GM12801 (cell line): ENCODE data around the gene POLR2J.

Experiments used
- TF ChIP-seq, protein P1 (sequence below): IDR thresholded peaks from one replicate; pipeline ENCODE4 v1.5.1; 2011; ENCODE audit warnings: control low read depth; ENCODE audit not compliant: insufficient read length; ENCODE audit errors: extremely low read depth

Gene POLR2J

DNA sequence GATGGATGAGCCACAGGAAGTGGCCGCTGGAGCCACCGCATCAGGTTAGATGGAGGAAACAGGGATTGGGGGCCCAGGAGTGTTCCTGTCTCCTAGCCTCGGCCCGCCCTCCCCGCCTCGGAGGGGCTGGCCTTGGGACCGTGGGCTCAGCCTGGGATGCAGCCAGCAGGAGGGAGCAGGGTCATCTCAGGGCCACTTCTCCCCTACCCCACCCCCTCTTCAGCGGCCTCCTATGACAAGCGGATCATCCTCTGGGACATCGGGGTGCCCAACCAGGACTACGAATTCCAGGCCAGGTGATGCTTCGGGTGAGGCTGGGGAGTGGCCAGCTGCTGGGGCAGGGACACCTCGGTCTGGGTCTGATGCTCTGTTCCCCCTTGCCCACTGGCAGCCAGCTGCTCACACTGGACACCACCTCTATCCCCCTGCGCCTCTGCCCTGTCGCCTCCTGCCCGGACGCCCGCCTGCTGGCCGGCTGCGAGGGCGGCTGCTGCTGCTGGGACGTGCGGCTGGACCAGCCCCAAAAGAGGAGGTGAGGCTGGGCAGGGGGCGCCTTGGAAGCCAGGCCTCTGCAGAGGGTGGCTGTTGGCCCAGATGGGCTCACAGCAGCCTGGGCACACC is 9.3 kb downstream of the POLR2J start:
- TF ChIP-seq, protein P1, sequence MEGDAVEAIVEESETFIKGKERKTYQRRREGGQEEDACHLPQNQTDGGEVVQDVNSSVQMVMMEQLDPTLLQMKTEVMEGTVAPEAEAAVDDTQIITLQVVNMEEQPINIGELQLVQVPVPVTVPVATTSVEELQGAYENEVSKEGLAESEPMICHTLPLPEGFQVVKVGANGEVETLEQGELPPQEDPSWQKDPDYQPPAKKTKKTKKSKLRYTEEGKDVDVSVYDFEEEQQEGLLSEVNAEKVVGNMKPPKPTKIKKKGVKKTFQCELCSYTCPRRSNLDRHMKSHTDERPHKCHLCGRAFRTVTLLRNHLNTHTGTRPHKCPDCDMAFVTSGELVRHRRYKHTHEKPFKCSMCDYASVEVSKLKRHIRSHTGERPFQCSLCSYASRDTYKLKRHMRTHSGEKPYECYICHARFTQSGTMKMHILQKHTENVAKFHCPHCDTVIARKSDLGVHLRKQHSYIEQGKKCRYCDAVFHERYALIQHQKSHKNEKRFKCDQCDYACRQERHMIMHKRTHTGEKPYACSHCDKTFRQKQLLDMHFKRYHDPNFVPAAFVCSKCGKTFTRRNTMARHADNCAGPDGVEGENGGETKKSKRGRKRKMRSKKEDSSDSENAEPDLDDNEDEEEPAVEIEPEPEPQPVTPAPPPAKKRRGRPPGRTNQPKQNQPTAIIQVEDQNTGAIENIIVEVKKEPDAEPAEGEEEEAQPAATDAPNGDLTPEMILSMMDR, result no peak

GRCh38 chr7:102468478-102469350 is 10.0 kb downstream of the POLR2J start:
- TF ChIP-seq, protein P1, result no peak

- TF ChIP-seq, protein P1, result no peak
Observed at GRCh38 chr7:102467581-102468477, 10.9 kb downstream of the POLR2J start.

DNA sequence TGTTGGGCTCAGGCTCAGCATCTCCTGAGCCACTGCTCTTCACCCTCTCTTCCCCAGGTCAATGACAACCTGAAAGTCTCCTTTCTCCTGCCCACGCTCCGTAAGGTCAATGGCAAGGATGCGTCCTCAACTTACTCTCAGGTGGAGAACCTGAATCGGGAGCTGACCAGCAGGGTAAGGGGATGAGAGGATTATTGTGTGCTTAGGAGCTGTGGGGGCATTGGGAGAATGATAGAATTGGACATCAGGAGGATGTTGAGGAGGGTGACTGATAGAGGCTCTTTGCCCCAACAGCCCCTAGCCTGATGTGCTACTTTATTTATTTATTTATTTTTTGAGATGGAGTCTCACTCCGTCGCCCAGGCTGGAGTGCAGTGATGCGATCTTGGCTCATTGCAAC is 12.6 kb downstream of the POLR2J start:
- TF ChIP-seq, protein P1, result no peak

DNA sequence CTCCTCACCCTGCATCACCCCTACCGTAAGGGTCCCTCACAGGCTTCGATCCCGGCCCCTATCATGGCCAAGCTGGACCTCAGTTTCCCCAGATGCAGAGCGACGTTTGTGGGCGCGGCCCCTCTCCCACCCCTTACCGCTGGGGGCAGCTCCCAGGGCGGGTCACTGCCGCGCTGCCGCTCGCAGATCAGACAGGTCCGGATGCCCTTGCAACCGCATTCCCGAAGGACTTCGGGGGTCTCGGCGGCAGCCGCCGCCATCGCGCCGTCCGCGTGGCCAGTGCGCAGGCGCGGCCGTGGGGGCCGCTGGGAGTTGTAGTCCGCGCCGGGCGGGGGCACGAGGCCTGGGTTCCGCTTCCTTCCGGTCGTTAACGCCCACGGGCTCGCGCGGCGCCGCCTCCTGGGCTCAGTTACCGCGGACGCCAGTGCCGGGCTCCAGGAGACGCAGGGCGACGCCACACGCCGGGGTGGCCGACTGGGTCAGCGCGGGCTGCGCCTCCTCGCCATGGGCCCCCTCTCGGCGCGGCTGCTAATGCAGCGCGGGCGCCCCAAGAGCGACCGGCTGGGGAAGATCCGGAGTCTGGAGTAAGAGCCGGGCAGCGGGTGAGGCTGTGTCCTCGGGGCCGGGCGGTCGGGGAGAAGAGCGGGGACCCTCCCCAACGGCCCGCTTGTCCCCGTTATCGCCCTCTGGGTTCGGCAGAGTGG is 14.0 kb downstream of the POLR2J start, which contains the start of the genes ALKBH4 and LRWD1:
TSS of gene ALKBH4 (minus strand) at position 287 of the 704 bp plus-strand sequence. CDS start at position 260, 27 bp downstream.
TSS of gene LRWD1 (plus strand) at position 408 of the 704 bp plus-strand sequence. CDS start at position 505, 97 bp downstream.
- TF ChIP-seq, protein P1, result no peak

DNA sequence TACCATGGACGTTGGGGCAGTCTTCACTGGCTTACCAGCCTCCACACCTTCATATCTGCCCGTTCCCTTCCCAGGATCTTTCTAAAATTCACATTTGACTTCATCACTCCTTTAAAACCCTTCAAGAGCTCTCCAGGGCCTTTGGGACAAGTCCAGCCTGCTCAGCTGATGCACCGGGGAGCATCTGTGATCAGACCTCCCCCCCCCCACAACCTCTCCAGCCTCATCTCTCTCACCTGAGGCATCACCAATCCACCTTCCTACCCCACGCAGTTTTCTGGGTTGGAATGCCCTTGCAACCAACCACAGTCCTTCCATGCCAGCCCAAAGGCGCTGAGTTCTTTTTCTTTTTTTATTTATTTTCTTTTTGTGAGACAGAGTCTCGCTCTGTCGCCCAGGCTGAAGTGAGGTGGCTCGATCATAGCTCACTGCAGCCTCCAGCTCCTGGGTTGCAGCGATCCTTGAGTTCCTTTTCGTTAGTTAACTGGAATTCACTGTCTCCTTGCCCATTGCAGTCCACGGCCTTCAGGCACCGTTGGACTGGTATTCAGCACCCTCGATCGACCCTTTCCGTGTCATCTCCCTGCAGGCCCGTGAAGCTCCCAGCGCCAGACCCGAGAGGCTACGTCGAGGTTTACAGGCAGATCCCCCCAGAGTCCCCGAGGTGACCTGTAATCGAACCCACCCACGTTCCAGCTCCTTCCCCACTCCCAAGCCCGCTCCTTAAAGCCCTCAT is 14.7 kb downstream of the POLR2J start:
- TF ChIP-seq, protein P1, result no peak
